ENCODE measurements around the gene FCGR3A.
A peak's percentile ranks its signal among the peaks of the same experiment; 100 is the strongest.
"Not testable (repeated sequence)": the region's sequence is repeated elsewhere in the genome, so short reads cannot be mapped to it uniquely, and the experiment has no call there.

The FCGR3A gene

GRCh38 chr1:161556990-161557389 is 7.4 kb upstream of the FCGR3A start:
- not testable (repeated sequence) for DNase-seq (ENCODE audit: low spot score)

- DNase-seq (ENCODE audit: low spot score), result not testable (repeated sequence)
These were observed 6.5 kb upstream of the FCGR3A start for GRCh38 chr1:161556143-161556542.

GRCh38 chr1:161554815-161555417 is 5.3 kb upstream of the FCGR3A start:
- DNase-seq (ENCODE audit: low spot score), result not testable (repeated sequence)

GRCh38 chr1:161554340-161554739 is 4.7 kb upstream of the FCGR3A start:
- DNase-seq (ENCODE audit: low spot score), result not testable (repeated sequence)

GRCh38 chr1:161553631-161554030 is 4.0 kb upstream of the FCGR3A start:
- not testable (repeated sequence) for DNase-seq (ENCODE audit: low spot score)

GRCh38 chr1:161550942-161551341 is 1.3 kb upstream of the FCGR3A start:
- not testable (repeated sequence) for DNase-seq (ENCODE audit: low spot score)

GRCh38 chr1:161548749-161549406 is 740 bp downstream of the FCGR3A start:
- DNase-seq (ENCODE audit: low spot score), result not testable (repeated sequence)

- DNase-seq (ENCODE audit: low spot score), result not testable (repeated sequence)
These were observed 1.4 kb downstream of the FCGR3A start for GRCh38 chr1:161547995-161548741.

- not testable (repeated sequence) for DNase-seq (ENCODE audit: low spot score)
These were observed 4.5 kb downstream of the FCGR3A start for GRCh38 chr1:161545005-161545731.

- not testable (repeated sequence) for DNase-seq (ENCODE audit: low spot score)
These were observed 6.5 kb downstream of the FCGR3A start for GRCh38 chr1:161543125-161543524.

- DNase-seq (ENCODE audit: low spot score), result not testable (repeated sequence)
These were observed 7.5 kb downstream of the FCGR3A start for GRCh38 chr1:161542091-161542559.

- DNase-seq (ENCODE audit: low spot score), result not testable (repeated sequence)
These were observed 9.1 kb downstream of the FCGR3A start for GRCh38 chr1:161540570-161540960.

GRCh38 chr1:161539731-161540569 is 9.7 kb downstream of the FCGR3A start:
- DNase-seq (ENCODE audit: low spot score), result peak; percentile 51

- not testable (repeated sequence) for DNase-seq (ENCODE audit: low spot score)
These were observed 10.6 kb downstream of the FCGR3A start for GRCh38 chr1:161538925-161539479.

GRCh38 chr1:161537068-161537669 is 12.4 kb downstream of the FCGR3A start:
- DNase-seq (ENCODE audit: low spot score), result not testable (repeated sequence)

GRCh38 chr1:161532644-161533567 is 16.7 kb downstream of the FCGR3A start:
- DNase-seq (ENCODE audit: low spot score), result not testable (repeated sequence)

GRCh38 chr1:161531986-161532643 is 17.5 kb downstream of the FCGR3A start:
- no peak for DNase-seq (ENCODE audit: low spot score)

Data from AG08395 (cell line).